GM12878 (cell line): ENCODE results near the gene TRIM69. TPM values are rescaled to one million over a fixed set of nuclear protein-coding genes. Genes with fewer than 3 reads are reported as not detected.

Source experiments
- ATF7 ChIP-seq: fragments of 450-650 bp; IDR thresholded peaks from 2 replicates; pipeline ENCODE4 v1.6.1; 2016; ENCODE audit warnings: low read depth, mild to moderate bottlenecking
- CBX3 ChIP-seq: fragments of 200-600 bp; sonication (generic); IDR thresholded peaks from 2 replicates; pipeline ENCODE4 v1.6.1; 2016; ENCODE audit warnings: low read depth, borderline replicate concordance
- ETV6 ChIP-seq, 2 experiments: fragments of 450-650 bp in 1 of 2; IDR thresholded peaks in 1 of 2; conservative IDR thresholded peaks in 1 of 2; 2 replicates each; pipeline ENCODE4 v1.6.1; 2014; ENCODE audit warnings: antibody characterized with exemption in 1 of 2, borderline replicate concordance in 1 of 2, low read depth in 1 of 2, mild to moderate bottlenecking in 1 of 2, moderate library complexity in 1 of 2
- FOXK2 ChIP-seq: fragments of 450-650 bp; IDR thresholded peaks from 2 replicates; pipeline ENCODE4 v1.6.1; 2017; ENCODE audit warnings: mild to moderate bottlenecking, moderate library complexity
- FOXM1 ChIP-seq: IDR thresholded peaks from 2 replicates; pipeline ENCODE4 v1.6.1; 2012; ENCODE audit warnings: low read depth, mild to moderate bottlenecking, inconsistent platforms, low read length, moderate library complexity
- HDAC2 ChIP-seq: fragments of 200-600 bp; sonication (generic); IDR thresholded peaks from 2 replicates; pipeline ENCODE4 v1.6.1; 2017
- IRF4 ChIP-seq: IDR thresholded peaks from 2 replicates; pipeline ENCODE4 v1.6.1; 2011; ENCODE audit warnings: low read depth, low read length
- MLLT1 ChIP-seq: fragments of 450-650 bp; IDR thresholded peaks from 2 replicates; pipeline ENCODE4 v1.6.1; 2016; ENCODE audit warnings: mild to moderate bottlenecking
- MYC ChIP-seq: IDR thresholded peaks from 2 replicates; pipeline ENCODE4 v1.6.1; 2011; ENCODE audit warnings: mild to moderate bottlenecking, low read length, moderate library complexity, inconsistent platforms; ENCODE audit not compliant: insufficient read depth, insufficient replicate concordance, insufficient read length, severe bottlenecking
- RBBP5 ChIP-seq: fragments of 200-600 bp; sonication (generic); conservative IDR thresholded peaks from 2 replicates; pipeline ENCODE4 v1.6.1; 2016
- polyA plus RNA-seq, 11 experiments: library from polyadenylated mRNA; depleted of rRNA in 4 of 11; unstranded in 6 of 11; stranded (reverse) in 5 of 11; fragments of >200 nt; fragmentation: Nextera tagmentation in 4 of 11; fragmentation: Illumina TruSeq in 1 of 11; extraction: Ambion mirVana in 4 of 11; extraction: Trizol in 1 of 11; gene quantifications; 1 replicate in 1 of 11; 2 replicates in 10 of 11; pipeline versions ENCODE4 v1.2.1 to v1.2.3, GENCODE V29; 2011 to 2016; ENCODE audit warnings: inconsistent platforms in 2 of 11, missing spikeins in 2 of 11, low read depth in 1 of 11
- total RNA-seq, 4 experiments: library from RNA; depleted of rRNA in 3 of 4; stranded (reverse); fragments of >200 nt in 3 of 4; fragmentation: Illumina TruSeq in 1 of 4; extraction: Trizol in 1 of 4; gene quantifications; 2 replicates each; pipeline versions ENCODE4 v1.2.1 to v1.2.3, GENCODE V29; 2013 to 2021
- TF ChIP-seq, protein P1 (sequence below): IDR thresholded peaks from 2 replicates; pipeline ENCODE4 v1.6.1; 2012; ENCODE audit warnings: low read length, inconsistent platforms
- TF ChIP-seq, protein P2 (sequence below): fragments of 450-650 bp; IDR thresholded peaks from 2 replicates; pipeline ENCODE4 v1.6.1; 2018; ENCODE audit warnings: mild to moderate bottlenecking, low read depth, moderate library complexity; ENCODE audit not compliant: partially characterized antibody
- TF ChIP-seq, protein P3 (sequence below): IDR thresholded peaks from 2 replicates; pipeline ENCODE4 v1.6.1; 2011; ENCODE audit warnings: low read depth, mild to moderate bottlenecking, low read length, moderate library complexity, borderline replicate concordance; ENCODE audit errors: extremely low read depth
- TF ChIP-seq, protein P4 (sequence below): IDR thresholded peaks from 2 replicates; pipeline ENCODE4 v1.6.1; 2011; ENCODE audit warnings: mild to moderate bottlenecking, low read depth, low read length, moderate library complexity; ENCODE audit not compliant: insufficient replicate concordance
- TF ChIP-seq, protein P5 (sequence below): fragments of 150-350 bp; IDR thresholded peaks from 2 replicates; pipeline ENCODE4 v1.6.1; 2016; ENCODE audit warnings: low read depth, low read length

TRIM69 gene
- total and polyA plus RNA-seq, 10 of the 15 experiments (the other 5 are each of a cell fraction or from before 2014, with no cell fraction given): 11.2 to 52.7 (median 37.8) TPM

DNA sequence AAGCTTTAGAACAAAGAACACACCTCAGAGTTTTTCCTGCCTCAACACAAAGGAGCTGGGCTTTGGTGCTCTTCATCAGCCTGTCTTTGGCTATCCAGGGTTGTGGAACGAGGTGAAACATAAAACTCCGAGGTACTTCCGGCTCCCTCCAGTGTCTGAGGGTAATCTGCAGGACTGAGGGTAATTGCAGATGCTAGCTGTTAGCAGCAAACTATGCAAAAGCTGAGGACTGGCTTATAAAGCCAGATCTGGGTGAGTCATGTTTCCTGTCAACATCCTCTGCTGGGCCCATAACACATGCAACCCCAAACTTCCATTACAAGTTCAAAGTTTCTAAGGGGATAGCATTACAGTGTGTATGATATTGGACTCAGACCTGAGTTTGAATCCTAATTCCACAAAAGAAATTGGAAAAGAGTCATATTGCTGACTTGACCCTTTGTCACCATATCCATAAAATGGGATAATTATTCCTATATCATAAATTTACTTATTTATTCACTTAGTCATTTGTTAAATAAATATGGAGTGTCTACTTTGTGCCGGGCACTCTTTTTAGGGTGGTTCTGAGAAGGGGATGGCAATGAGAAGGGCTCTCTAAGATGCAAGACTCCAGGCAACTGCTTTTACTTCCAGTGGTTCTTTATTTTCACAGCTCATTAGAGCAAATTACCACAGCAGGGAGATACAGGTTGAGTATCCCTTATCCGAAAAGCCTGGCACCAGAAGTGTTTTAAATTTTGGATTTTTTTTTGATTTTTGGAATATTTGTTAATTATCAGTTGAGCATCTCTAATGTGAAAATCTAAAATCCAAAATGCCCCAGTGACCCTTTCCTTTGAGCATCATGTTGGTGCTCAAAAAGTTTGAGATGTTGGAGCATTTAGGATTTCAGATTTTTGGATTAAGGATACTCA lies 9.5 kb upstream of the TRIM69 start (continued):
- TF ChIP-seq, protein P1, sequence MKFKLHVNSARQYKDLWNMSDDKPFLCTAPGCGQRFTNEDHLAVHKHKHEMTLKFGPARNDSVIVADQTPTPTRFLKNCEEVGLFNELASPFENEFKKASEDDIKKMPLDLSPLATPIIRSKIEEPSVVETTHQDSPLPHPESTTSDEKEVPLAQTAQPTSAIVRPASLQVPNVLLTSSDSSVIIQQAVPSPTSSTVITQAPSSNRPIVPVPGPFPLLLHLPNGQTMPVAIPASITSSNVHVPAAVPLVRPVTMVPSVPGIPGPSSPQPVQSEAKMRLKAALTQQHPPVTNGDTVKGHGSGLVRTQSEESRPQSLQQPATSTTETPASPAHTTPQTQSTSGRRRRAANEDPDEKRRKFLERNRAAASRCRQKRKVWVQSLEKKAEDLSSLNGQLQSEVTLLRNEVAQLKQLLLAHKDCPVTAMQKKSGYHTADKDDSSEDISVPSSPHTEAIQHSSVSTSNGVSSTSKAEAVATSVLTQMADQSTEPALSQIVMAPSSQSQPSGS: peak; percentile 87
- TF ChIP-seq, protein P2, sequence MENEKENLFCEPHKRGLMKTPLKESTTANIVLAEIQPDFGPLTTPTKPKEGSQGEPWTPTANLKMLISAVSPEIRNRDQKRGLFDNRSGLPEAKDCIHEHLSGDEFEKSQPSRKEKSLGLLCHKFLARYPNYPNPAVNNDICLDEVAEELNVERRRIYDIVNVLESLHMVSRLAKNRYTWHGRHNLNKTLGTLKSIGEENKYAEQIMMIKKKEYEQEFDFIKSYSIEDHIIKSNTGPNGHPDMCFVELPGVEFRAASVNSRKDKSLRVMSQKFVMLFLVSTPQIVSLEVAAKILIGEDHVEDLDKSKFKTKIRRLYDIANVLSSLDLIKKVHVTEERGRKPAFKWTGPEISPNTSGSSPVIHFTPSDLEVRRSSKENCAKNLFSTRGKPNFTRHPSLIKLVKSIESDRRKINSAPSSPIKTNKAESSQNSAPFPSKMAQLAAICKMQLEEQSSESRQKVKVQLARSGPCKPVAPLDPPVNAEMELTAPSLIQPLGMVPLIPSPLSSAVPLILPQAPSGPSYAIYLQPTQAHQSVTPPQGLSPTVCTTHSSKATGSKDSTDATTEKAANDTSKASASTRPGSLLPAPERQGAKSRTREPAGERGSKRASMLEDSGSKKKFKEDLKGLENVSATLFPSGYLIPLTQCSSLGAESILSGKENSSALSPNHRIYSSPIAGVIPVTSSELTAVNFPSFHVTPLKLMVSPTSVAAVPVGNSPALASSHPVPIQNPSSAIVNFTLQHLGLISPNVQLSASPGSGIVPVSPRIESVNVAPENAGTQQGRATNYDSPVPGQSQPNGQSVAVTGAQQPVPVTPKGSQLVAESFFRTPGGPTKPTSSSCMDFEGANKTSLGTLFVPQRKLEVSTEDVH: no peak
- peak; percentile 93 for TF ChIP-seq MLLT1
- TF ChIP-seq FOXM1: peak; percentile 72
- TF ChIP-seq MYC: no peak
- TF ChIP-seq FOXK2: no peak
- TF ChIP-seq, protein P3, sequence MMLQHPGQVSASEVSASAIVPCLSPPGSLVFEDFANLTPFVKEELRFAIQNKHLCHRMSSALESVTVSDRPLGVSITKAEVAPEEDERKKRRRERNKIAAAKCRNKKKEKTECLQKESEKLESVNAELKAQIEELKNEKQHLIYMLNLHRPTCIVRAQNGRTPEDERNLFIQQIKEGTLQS: peak; percentile 13; the same call in 1 of the 2 replicates
- TF ChIP-seq CBX3: no peak
- no peak for TF ChIP-seq IRF4
- TF ChIP-seq, protein P4, sequence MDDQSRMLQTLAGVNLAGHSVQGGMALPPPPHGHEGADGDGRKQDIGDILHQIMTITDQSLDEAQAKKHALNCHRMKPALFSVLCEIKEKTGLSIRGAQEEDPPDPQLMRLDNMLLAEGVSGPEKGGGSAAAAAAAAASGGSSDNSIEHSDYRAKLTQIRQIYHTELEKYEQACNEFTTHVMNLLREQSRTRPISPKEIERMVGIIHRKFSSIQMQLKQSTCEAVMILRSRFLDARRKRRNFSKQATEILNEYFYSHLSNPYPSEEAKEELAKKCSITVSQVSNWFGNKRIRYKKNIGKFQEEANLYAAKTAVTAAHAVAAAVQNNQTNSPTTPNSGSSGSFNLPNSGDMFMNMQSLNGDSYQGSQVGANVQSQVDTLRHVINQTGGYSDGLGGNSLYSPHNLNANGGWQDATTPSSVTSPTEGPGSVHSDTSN: peak; percentile 50
- peak in 1 of 2 experiments; percentile 70; a peak in 2 of 4 replicates for TF ChIP-seq ETV6 (conservative IDR thresholded peaks at IDR 0.05 in 1 of 2, IDR thresholded peaks at IDR 0.05 in 1 of 2; ENCODE audit: borderline replicate concordance in 1 of 2, low read depth in 1 of 2)
- TF ChIP-seq HDAC2: no peak; the same call in 1 of the 2 replicates
- TF ChIP-seq ATF7: peak; percentile 88
- TF ChIP-seq, protein P5, sequence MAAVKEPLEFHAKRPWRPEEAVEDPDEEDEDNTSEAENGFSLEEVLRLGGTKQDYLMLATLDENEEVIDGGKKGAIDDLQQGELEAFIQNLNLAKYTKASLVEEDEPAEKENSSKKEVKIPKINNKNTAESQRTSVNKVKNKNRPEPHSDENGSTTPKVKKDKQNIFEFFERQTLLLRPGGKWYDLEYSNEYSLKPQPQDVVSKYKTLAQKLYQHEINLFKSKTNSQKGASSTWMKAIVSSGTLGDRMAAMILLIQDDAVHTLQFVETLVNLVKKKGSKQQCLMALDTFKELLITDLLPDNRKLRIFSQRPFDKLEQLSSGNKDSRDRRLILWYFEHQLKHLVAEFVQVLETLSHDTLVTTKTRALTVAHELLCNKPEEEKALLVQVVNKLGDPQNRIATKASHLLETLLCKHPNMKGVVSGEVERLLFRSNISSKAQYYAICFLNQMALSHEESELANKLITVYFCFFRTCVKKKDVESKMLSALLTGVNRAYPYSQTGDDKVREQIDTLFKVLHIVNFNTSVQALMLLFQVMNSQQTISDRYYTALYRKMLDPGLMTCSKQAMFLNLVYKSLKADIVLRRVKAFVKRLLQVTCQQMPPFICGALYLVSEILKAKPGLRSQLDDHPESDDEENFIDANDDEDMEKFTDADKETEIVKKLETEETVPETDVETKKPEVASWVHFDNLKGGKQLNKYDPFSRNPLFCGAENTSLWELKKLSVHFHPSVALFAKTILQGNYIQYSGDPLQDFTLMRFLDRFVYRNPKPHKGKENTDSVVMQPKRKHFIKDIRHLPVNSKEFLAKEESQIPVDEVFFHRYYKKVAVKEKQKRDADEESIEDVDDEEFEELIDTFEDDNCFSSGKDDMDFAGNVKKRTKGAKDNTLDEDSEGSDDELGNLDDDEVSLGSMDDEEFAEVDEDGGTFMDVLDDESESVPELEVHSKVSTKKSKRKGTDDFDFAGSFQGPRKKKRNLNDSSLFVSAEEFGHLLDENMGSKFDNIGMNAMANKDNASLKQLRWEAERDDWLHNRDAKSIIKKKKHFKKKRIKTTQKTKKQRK: no peak
- TF ChIP-seq RBBP5: no peak
